GM23338 (cell line): Measurements from ENCODE around the gene HS1BP3. TPM values are rescaled to one million over a fixed set of nuclear protein-coding genes. Genes with fewer than 3 reads are reported as not detected.

Source experiments
- ATAC-seq: fragments of 200-7000 bp; cut with Tn5 transposase; 3 replicates; pipeline ENCODE4 v1.9.1; 2020
- DNase-seq: peaks from one replicate; pipeline ENCODE4 v3.0.0-alpha.2; 2015; ENCODE audit warnings: low spot score
- H2AFZ ChIP-seq: fragments of 200-600 bp; sonication (generic); 2 replicates; pipeline ENCODE4 v1.8.0; 2016; ENCODE audit warnings: antibody characterized with exemption, mild to moderate bottlenecking, moderate library complexity
- H3F3A ChIP-seq: fragments of 200-600 bp; sonication (generic); replicated peaks from 2 replicates; pipeline ENCODE4 v1.8.0; 2017; ENCODE audit warnings: antibody characterized with exemption, mixed run types, low read depth
- H3K27ac ChIP-seq: fragments of 200-600 bp; sonication (generic); 2 replicates; pipeline ENCODE4 v1.6.1; 2016; ENCODE audit warnings: low read depth
- H3K27me3 ChIP-seq: fragments of 200-600 bp; sonication (generic); 2 replicates; pipeline ENCODE4 v1.8.0; 2016; ENCODE audit warnings: mild to moderate bottlenecking, mixed run types, moderate library complexity; ENCODE audit not compliant: insufficient read depth
- H3K36me3 ChIP-seq: fragments of 200-600 bp; sonication (generic); 2 replicates; pipeline ENCODE4 v1.8.0; 2016; ENCODE audit warnings: mild to moderate bottlenecking; ENCODE audit not compliant: insufficient read depth
- H3K4me1 ChIP-seq: fragments of 200-600 bp; sonication (generic); 2 replicates; pipeline ENCODE4 v1.8.0; 2016; ENCODE audit warnings: mild to moderate bottlenecking, moderate library complexity; ENCODE audit not compliant: insufficient read depth
- H3K4me2 ChIP-seq: fragments of 200-600 bp; sonication (generic); 2 replicates; pipeline ENCODE4 v1.7.1; 2017; ENCODE audit warnings: mixed run types
- H3K4me3 ChIP-seq: fragments of 200-600 bp; sonication (generic); 2 replicates; pipeline ENCODE4 v1.6.1; 2016; ENCODE audit warnings: mixed run types
- H3K79me2 ChIP-seq: fragments of 200-600 bp; sonication (generic); replicated peaks from 2 replicates; pipeline ENCODE4 v1.8.0; 2017; ENCODE audit warnings: mild to moderate bottlenecking; ENCODE audit not compliant: insufficient read depth
- H3K9me2 ChIP-seq: fragments of 200-600 bp; sonication (generic); 2 replicates; pipeline ENCODE4 v1.8.0; 2017; ENCODE audit not compliant: insufficient read depth
- H4K20me1 ChIP-seq: fragments of 200-600 bp; sonication (generic); replicated peaks from 2 replicates; pipeline ENCODE4 v1.8.0; 2017; ENCODE audit warnings: mild to moderate bottlenecking; ENCODE audit not compliant: insufficient read depth
- H3K27ac Mint-ChIP-seq: 2 replicates; pipeline ENCODE4 v1.8.0; 2020; ENCODE audit warnings: inconsistent platforms, mild to moderate bottlenecking, moderate library complexity, mixed read lengths
- H3K27me3 Mint-ChIP-seq: 3 replicates; pipeline ENCODE4 v1.8.0; 2022; ENCODE audit warnings: low read depth, mild to moderate bottlenecking, moderate library complexity, mixed read lengths, inconsistent platforms; ENCODE audit not compliant: insufficient read depth, poor library complexity
- H3K36me3 Mint-ChIP-seq: 3 replicates; pipeline ENCODE4 v1.8.0; 2021; ENCODE audit warnings: low read depth, mild to moderate bottlenecking, inconsistent platforms, moderate library complexity, mixed read lengths
- H3K4me1 Mint-ChIP-seq: 3 replicates; pipeline ENCODE4 v1.8.0; 2020; ENCODE audit warnings: mild to moderate bottlenecking, inconsistent platforms, mixed read lengths
- H3K4me3 Mint-ChIP-seq: 3 replicates; pipeline ENCODE4 v1.8.0; 2021; ENCODE audit warnings: moderate library complexity, mild to moderate bottlenecking, inconsistent platforms, mixed read lengths
- H3K9me3 Mint-ChIP-seq: 3 replicates; pipeline ENCODE4 v1.8.0; 2020; ENCODE audit warnings: moderate library complexity, mild to moderate bottlenecking, inconsistent platforms, mixed read lengths
- CREB1 ChIP-seq: fragments of 250-450 bp; sonication (Bioruptor Pico); IDR thresholded peaks from 2 replicates; pipeline ENCODE4 v1.5.0; 2020; ENCODE audit warnings: low read depth, mild to moderate bottlenecking, moderate library complexity
- EZH2 ChIP-seq: fragments of 200-600 bp; sonication (generic); IDR thresholded peaks from one replicate; pipeline ENCODE4 v1.8.0; 2017; ENCODE audit warnings: antibody characterized with exemption, mild to moderate bottlenecking, low read depth; ENCODE audit not compliant: unreplicated experiment
- EZH2phosphoT487 ChIP-seq: fragments of 200-600 bp; sonication (generic); IDR thresholded peaks from one replicate; pipeline ENCODE4 v1.8.1; 2018; ENCODE audit warnings: antibody characterized with exemption; ENCODE audit not compliant: unreplicated experiment
- JUNB ChIP-seq: IDR thresholded peaks from one replicate; pipeline ENCODE4 v1.6.1; 2016; ENCODE audit warnings: antibody characterized with exemption; ENCODE audit not compliant: unreplicated experiment
- NANOG ChIP-seq: IDR thresholded peaks from 2 replicates; pipeline ENCODE4 v1.6.1; 2016; ENCODE audit warnings: antibody characterized with exemption, borderline replicate concordance
- POLR2AphosphoS5 ChIP-seq: IDR thresholded peaks from 2 replicates; pipeline ENCODE4 v1.6.1; 2016; ENCODE audit warnings: antibody characterized with exemption, low read depth
- REST ChIP-seq: IDR thresholded peaks from one replicate; pipeline ENCODE4 v1.6.1; 2018; ENCODE audit warnings: antibody characterized with exemption; ENCODE audit not compliant: unreplicated experiment
- STAT1 ChIP-seq: IDR thresholded peaks from one replicate; pipeline ENCODE4 v1.6.1; 2016; ENCODE audit warnings: antibody characterized with exemption; ENCODE audit not compliant: unreplicated experiment
- ZNF114 ChIP-seq: fragments of 250-450 bp; sonication (Bioruptor Pico); IDR thresholded peaks from 2 replicates; pipeline ENCODE4 v1.5.0; 2020; ENCODE audit warnings: mild to moderate bottlenecking, moderate library complexity
- ZNF331 ChIP-seq: fragments of 250-450 bp; sonication (Bioruptor Pico); IDR thresholded peaks from 2 replicates; pipeline ENCODE4 v1.5.0; 2020; ENCODE audit warnings: low read depth, mild to moderate bottlenecking, moderate library complexity
- ZNF462 ChIP-seq: fragments of 250-450 bp; sonication (Bioruptor Pico); IDR thresholded peaks from 2 replicates; pipeline ENCODE4 v1.5.0; 2020; ENCODE audit warnings: mild to moderate bottlenecking, moderate library complexity
- polyA plus RNA-seq: library from polyadenylated mRNA; unstranded; fragments of >200 nt; fragmentation: Nextera tagmentation; extraction: Ambion mirVana; gene quantifications from 2 replicates; pipeline ENCODE4 v1.2.1, GENCODE V29; 2016
- total RNA-seq: library from RNA; depleted of rRNA; stranded (reverse); fragments of >200 nt; shearing (Covaris generic); gene quantifications from 2 replicates; pipeline ENCODE4 v1.2.3, GENCODE V29; 2014
- TF ChIP-seq, protein P1 (sequence below), 2 experiments: fragments of 200-600 bp in 1 of 2; sonication (generic) in 1 of 2; conservative IDR thresholded peaks; 2 replicates each; pipeline versions ENCODE4 v1.5.1 to v1.6.1; 2016 to 2017; ENCODE audit warnings: antibody characterized with exemption in 2 of 2, low read depth in 2 of 2, mild to moderate bottlenecking in 2 of 2, moderate library complexity in 1 of 2
- TF ChIP-seq, protein P2 (sequence below): IDR thresholded peaks from 2 replicates; pipeline ENCODE4 v1.6.1; 2016; ENCODE audit warnings: antibody characterized with exemption

Gene HS1BP3
- total and polyA plus RNA-seq, 2 experiments from 2014 or later = 7.2 to 15.0 TPM

- H3K9me2 ChIP-seq = no peaks in the 10 kb centered on the region
- H2AFZ ChIP-seq = no peak overlapping the region
- no peaks in the 10 kb centered on the region for H3K79me2 ChIP-seq
- no peak for DNase-seq
- peaks cover 71% of the 10 kb centered on the region for H3K27me3 ChIP-seq
- no peak overlapping the region for H3K27ac ChIP-seq
- no peak for TF ChIP-seq REST
- no peak for TF ChIP-seq JUNB
- TF ChIP-seq POLR2AphosphoS5 = no peak
- TF ChIP-seq NANOG = no peak
- no peak for TF ChIP-seq CREB1
- no peak for TF ChIP-seq EZH2
- TF ChIP-seq ZNF462 (CRISPR knock-in tag) = no peak
- TF ChIP-seq, protein P1, sequence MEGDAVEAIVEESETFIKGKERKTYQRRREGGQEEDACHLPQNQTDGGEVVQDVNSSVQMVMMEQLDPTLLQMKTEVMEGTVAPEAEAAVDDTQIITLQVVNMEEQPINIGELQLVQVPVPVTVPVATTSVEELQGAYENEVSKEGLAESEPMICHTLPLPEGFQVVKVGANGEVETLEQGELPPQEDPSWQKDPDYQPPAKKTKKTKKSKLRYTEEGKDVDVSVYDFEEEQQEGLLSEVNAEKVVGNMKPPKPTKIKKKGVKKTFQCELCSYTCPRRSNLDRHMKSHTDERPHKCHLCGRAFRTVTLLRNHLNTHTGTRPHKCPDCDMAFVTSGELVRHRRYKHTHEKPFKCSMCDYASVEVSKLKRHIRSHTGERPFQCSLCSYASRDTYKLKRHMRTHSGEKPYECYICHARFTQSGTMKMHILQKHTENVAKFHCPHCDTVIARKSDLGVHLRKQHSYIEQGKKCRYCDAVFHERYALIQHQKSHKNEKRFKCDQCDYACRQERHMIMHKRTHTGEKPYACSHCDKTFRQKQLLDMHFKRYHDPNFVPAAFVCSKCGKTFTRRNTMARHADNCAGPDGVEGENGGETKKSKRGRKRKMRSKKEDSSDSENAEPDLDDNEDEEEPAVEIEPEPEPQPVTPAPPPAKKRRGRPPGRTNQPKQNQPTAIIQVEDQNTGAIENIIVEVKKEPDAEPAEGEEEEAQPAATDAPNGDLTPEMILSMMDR (conservative IDR thresholded peaks at IDR 0.05; ENCODE audit: low read depth in 2 of 2) = no peak
- no peak for TF ChIP-seq STAT1
- TF ChIP-seq ZNF114 (CRISPR knock-in tag) = no peak
- TF ChIP-seq ZNF331 = no peak
- TF ChIP-seq, protein P2, sequence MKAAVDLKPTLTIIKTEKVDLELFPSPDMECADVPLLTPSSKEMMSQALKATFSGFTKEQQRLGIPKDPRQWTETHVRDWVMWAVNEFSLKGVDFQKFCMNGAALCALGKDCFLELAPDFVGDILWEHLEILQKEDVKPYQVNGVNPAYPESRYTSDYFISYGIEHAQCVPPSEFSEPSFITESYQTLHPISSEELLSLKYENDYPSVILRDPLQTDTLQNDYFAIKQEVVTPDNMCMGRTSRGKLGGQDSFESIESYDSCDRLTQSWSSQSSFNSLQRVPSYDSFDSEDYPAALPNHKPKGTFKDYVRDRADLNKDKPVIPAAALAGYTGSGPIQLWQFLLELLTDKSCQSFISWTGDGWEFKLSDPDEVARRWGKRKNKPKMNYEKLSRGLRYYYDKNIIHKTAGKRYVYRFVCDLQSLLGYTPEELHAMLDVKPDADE = no peak
- no peak for TF ChIP-seq EZH2phosphoT487
- H3K4me3 Mint-ChIP-seq = no peak overlapping the region
- H3K4me1 ChIP-seq = peaks cover 21% of the 10 kb centered on the region
- no peak overlapping the region for H3K4me2 ChIP-seq
- no peak overlapping the region for H3K27ac Mint-ChIP-seq
- H3K4me3 ChIP-seq = no peak overlapping the region
- H3K4me1 Mint-ChIP-seq = peaks cover 27% of the 10 kb centered on the region
- no peaks in the 10 kb centered on the region for H3F3A ChIP-seq
- no peak for ATAC-seq
- H4K20me1 ChIP-seq = no peaks in the 10 kb centered on the region
- H3K27me3 Mint-ChIP-seq = peaks cover 67% of the 10 kb centered on the region
- no peaks in the 10 kb centered on the region for H3K36me3 Mint-ChIP-seq
- H3K36me3 ChIP-seq = no peaks in the 10 kb centered on the region
- H3K9me3 Mint-ChIP-seq = no peaks in the 10 kb centered on the region
Observed at GRCh38 chr2:20664071-20664390, 13.1 kb upstream of the HS1BP3 start.
